Right ventricle myocardium superior (tissue), 1 donor: ENCODE results near the gene KCNT1. TPM values are rescaled to one million over a fixed set of nuclear protein-coding genes. Genes with fewer than 3 reads are reported as not detected.
"Not testable (repeated sequence)": the region's sequence is repeated elsewhere in the genome, so short reads cannot be mapped to it uniquely, and the experiment has no call there.

Source experiments
- ATAC-seq: fragments of 200-7000 bp; cut with Tn5 transposase; one replicate; pipeline ENCODE4 v1.9.1; 2020; ENCODE audit warnings: mild to moderate bottlenecking; ENCODE audit not compliant: poor library complexity
- DNase-seq: peaks from one replicate; pipeline ENCODE4 v3.0.0-alpha.2; 2020
- intact Hi-C: fragments of 100-400 bp; cut with DNase I; formaldehyde crosslinking; loops from one replicate; pipeline ENCODE4 v1.11.2; 2022
- total RNA-seq: library from RNA; stranded (reverse); fragmentation: NEBNext Ultra II Directional; extraction: Animal tissue kit (Norgen Biotek cat#: 25700); gene quantifications from one replicate; pipeline ENCODE4 v1.2.1, GENCODE V29; 2021
- donor health status: DM: no; HTN: yes; CAD: no; lungs with severe emphysema.

Gene KCNT1
- total RNA-seq, 1 donor from 2014 or later = 3.9 TPM

DNA sequence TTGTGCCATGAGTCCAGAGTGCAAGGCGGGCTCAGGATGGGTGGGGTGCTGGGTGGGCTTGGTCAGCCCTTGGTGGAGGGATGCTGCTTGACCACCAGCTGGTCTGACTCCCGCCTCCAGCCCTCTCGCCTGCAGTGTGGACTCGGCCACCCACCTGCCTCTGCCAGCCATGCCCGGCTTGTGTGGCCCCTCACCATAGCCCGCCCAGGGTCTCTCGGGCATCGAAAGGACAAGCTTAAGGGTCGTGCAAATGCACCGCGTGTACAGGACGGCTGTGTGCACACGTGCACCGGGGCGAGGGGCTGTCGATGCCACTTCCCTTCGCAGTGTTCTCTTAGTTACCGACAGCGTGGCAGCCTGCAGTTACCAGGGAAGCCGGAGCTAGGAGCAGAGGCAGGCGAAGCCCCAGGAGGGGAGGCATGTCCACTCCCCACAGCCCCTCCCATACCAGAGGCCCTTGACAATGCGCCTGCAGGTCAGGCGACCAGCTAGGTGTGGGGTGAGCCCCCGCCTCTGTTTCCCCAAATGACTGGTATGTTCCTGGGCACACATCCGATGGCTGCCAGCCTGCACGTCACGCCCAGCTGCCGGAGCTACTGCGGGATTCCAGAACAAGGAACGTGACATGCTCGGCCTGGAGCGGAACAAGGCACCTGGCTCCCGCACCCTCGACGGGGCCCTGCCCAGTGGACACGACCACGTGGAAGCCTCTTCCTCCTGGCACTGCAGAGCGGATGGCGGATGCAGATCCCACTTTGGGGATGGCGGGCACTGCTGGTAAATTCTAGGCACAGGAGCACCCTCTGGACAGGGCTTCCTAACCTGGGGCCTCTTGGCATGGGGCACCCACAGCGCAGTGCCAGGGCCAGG lies 31.0 kb upstream of the KCNT1 start:
- no peak for ATAC-seq
- intact Hi-C loops = no loop called here

GRCh38 chr9:135671591-135672041 lies 30.4 kb upstream of the KCNT1 start:
- DNase-seq = no peak
- ATAC-seq = no peak
- intact Hi-C loops = no loop called here

More for the DNA sequence above, 31.0 kb upstream of the KCNT1 start:
- no peak for DNase-seq

DNA sequence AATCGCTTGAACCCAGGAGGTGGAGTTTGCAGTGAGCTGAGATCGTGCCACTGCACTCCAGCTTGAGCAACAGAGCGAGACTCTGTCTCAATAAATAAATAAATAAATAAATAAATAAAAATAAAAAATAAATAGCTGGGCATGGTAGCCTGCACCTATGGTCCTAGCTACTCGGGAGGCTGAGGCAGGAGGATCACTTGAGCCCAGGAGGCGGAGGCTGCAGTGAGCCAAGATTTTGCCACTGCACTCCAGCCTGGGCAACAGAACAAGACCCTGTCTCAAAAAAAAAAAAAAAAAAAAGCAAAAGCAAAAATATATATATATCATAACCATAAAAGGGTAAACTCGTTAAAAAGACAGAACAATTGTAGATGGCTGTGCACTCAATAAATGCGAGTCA lies 29.2 kb upstream of the KCNT1 start:
- intact Hi-C loops, ATAC-seq, DNase-seq: not testable (repeated sequence)

DNA sequence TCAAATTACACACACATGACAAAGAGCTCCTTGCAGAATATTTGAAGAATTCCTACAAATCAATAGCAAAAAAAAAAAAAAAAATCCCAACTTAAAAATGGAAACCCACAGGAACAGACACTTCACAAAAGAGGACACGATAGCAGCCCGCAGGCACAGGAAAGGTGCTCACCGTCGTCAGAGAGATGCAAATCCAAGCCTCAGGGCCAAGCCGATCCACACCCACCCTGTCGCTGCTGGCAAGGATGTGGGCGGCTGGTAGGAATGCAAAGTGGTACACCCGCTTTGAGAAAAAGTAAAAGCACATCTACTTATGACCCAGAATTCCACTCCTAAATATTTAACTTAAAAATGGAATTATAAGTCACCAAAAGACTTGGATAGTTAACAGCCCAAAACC lies 28.0 kb upstream of the KCNT1 start:
- DNase-seq (no peak), ATAC-seq (no peak)
- intact Hi-C loops = no loop called here

GRCh38 chr9:135674977-135675376 lies 27.0 kb upstream of the KCNT1 start:
- ATAC-seq (no peak), DNase-seq (no peak)
- intact Hi-C loops = no loop called here

DNA sequence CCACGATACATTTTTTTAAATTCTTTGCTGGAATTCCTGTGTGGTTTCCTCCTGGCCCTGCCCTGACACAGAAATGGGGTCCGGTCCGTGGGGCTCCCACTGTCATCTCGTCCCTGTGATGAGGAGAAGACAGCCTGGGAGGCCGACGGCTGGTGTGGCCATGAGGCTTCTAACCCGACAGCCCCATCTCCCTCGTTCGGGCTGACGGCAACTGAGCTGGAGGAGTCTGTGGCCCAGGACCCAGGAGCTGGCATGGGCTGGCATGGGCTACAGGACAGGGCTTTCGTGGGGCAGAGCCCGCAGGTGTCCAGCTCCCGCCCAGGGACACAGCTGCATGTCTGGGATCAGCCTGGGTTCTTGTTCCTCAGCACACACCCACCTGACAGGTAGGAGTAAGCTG lies 25.1 kb upstream of the KCNT1 start:
- ATAC-seq = no peak
- no peak for DNase-seq
- intact Hi-C loops = no loop called here

DNA sequence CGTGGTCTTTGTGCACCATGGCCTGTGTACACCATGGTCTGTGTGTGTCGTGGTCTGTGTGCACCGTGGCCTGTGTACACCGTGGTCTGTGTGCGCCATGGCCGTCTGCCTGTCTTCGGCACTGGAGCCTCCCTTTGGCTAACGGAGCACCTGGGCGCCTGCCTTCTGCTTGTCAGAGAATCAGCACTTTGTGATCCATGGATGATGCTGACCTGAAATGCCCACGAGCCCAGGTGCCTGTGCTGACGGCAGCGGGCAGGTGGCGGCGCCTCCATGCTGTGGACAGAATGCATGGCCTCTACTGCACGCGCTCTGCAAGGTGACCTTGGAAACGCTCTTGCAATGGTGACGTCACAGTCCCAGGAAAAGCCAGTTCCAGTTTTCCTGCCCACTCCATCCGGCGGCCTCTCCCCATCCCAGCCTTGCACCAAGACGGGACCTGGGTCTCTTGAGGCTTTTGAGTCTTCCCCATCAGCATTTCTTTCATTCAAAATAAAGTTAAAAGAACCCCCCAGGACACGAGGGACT lies 24.3 kb upstream of the KCNT1 start:
- intact Hi-C loops = no loop called here
- no peak for ATAC-seq
- no peak for DNase-seq

GRCh38 chr9:135678236-135679017 lies 23.6 kb upstream of the KCNT1 start:
- DNase-seq = no peak
- intact Hi-C loops = no loop called here
- no peak for ATAC-seq

DNA sequence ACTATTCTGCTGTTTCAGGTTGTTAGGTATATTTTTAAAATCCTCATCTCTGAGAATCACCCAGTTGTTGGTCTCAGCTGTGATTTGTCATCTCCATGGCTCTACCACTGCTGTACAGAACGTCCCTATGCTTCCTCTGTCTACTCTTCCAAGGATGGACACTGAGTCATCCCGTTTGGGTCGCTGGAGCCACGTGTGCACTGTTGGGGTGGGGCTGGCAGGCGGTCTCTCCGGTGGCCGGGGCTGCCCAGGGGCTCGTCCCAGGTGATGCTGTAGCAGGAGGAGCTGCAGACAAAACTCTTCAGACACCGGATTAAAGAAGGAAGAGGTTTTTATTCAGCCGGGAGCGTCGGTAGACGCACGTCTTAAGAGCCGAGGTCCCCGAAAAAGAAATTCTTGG lies 21.9 kb upstream of the KCNT1 start:
- ATAC-seq (no peak), DNase-seq (no peak)
- intact Hi-C loops = no loop called here

- intact Hi-C loops = no loop called here
- ATAC-seq = no peak
- DNase-seq = no peak
These were observed 20.8 kb upstream of the KCNT1 start for GRCh38 chr9:135681161-135681560.

DNA sequence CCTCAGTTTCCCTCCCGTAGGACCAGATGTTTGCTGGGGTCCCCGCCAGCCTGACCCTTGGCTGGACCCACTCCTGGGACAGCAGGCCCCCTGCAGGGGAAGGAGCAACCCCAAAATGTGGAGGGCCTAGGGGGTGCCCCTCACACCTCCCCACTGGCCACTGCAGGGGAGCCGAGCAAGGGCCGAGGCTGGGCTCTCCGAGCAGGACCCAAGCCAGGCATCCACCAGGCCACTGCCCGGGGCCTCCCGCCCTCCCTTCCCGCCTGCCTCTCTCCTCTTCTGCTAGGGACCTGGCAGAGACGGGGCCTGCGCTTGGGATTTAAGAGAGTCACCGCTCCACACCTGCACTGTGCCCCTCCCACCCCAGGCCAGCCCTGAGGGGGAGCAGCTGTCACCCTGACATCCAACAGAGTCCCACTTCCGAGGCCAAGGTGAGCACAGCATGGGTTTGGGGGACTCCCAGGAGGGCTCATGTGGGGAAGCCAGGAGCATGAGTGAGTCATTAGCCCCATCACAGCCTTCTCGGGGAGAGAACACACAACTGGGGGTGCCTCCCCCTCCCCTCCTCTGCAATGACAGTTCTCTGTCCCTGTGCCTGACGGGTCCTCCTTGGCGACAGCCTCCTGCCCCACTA lies 18.5 kb upstream of the KCNT1 start:
- intact Hi-C loops = no loop called here
- ATAC-seq (no peak), DNase-seq (no peak)

DNA sequence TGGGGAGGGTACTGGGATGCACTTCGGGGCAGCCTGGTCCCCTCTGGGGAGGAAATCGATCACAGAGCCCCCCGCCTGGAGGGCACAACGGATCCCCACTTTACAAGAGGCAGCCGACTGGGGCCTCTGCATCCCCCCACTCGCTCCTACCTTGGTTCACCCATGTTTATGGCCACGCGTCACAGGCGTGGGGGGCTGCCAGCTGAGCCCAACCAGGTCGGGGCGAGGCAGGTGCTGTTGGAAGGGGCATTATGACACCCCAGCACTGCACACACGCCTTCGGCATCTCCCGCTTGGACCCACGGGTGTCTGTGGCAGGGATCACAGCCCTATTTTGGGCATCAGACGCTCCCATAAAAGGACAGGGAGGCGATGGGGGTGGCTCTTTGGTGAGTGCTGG lies 17.3 kb upstream of the KCNT1 start:
- DNase-seq (no peak), ATAC-seq (no peak)
- intact Hi-C loops = no loop called here

GRCh38 chr9:135687216-135687615 lies 14.8 kb upstream of the KCNT1 start:
- DNase-seq (no peak), ATAC-seq (no peak)
- intact Hi-C loops = no loop called here

GRCh38 chr9:135689011-135689410 lies 13.0 kb upstream of the KCNT1 start:
- DNase-seq = no peak
- intact Hi-C loops = no loop called here
- no peak for ATAC-seq

- ATAC-seq (no peak), DNase-seq (no peak)
- intact Hi-C loops = no loop called here
These were observed 11.0 kb upstream of the KCNT1 start for GRCh38 chr9:135690836-135691570.

DNA sequence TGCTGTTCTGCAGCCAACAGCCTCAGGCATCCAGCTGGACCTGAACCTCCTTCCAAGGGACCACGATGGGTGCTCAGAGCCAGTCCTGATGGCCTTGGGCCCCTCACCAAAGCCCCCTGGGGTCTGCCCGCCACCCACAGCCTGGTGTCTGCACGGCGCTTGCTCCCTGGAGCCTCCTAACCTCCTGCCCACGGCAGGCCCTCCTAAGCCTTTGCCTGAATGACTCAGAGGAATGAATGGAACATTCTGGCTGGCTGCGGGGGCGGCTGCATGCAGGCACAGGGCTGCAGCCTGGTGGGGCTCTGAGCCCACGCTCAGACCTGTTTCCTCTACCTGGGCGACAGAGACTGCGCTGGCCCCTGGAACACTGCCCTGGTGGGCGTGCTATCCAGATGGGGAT lies 9.6 kb upstream of the KCNT1 start:
- ATAC-seq (no peak), DNase-seq (no peak)
- intact Hi-C loops = no loop called here

GRCh38 chr9:135693265-135693664 lies 8.7 kb upstream of the KCNT1 start:
- DNase-seq (no peak), ATAC-seq (no peak)
- intact Hi-C loops = no loop called here

GRCh38 chr9:135693771-135694170 lies 8.2 kb upstream of the KCNT1 start:
- ATAC-seq = no peak
- DNase-seq = no peak
- intact Hi-C loops = no loop called here

GRCh38 chr9:135694414-135694813 lies 7.6 kb upstream of the KCNT1 start:
- DNase-seq (no peak), ATAC-seq (no peak)
- intact Hi-C loops = no loop called here
